OCI-LY7 (cell line): ENCODE measurements around the gene BTBD2.

Source experiments
- CTCF ChIP-seq: fragments of 200-600 bp; sonication (generic); conservative IDR thresholded peaks from 2 replicates; pipeline ENCODE4 v1.5.1; 2014; ENCODE audit warnings: mild to moderate bottlenecking, antibody characterized with exemption, low read length, moderate library complexity, mixed read lengths
- EZH2phosphoT487 ChIP-seq: fragments of 200-600 bp; sonication (generic); IDR thresholded peaks from 2 replicates; pipeline ENCODE4 v1.6.1; 2018; ENCODE audit warnings: low read depth, borderline replicate concordance, mild to moderate bottlenecking, mixed run types, antibody characterized with exemption, low read length, moderate library complexity, mixed read lengths

- no peak for TF ChIP-seq CTCF
- no peak for TF ChIP-seq EZH2phosphoT487
These were observed 78.5 kb downstream of the BTBD2 start for GRCh38 chr19:1936916-1937610.
